ENCODE data around the gene ASGR2.

Gene ASGR2

GRCh38 chr17:7074931-7075330 is 39.7 kb downstream of the ASGR2 start:
- DNase-seq (ENCODE audit: low spot score) = no peak
- in situ Hi-C loops (cut with MboI; ENCODE audit: low sequenced_read_pairs, unreplicated experiment) = no loop called here
- no peak for TF ChIP-seq CTCF (IDR thresholded peaks at IDR 0.05; ENCODE audit: borderline replicate concordance, control extremely low read depth, extremely low read depth, insufficient read depth, missing control alignments)

- in situ Hi-C loops (cut with MboI; ENCODE audit: low sequenced_read_pairs, unreplicated experiment) = no loop called here
- TF ChIP-seq CTCF (IDR thresholded peaks at IDR 0.05; ENCODE audit: borderline replicate concordance, control extremely low read depth, extremely low read depth, insufficient read depth, missing control alignments) = no peak
- DNase-seq (ENCODE audit: low spot score) = no peak
Observed at GRCh38 chr17:7072406-7072805, 42.2 kb downstream of the ASGR2 start.

GRCh38 chr17:7070712-7071111 is 43.9 kb downstream of the ASGR2 start:
- no peak for TF ChIP-seq CTCF (IDR thresholded peaks at IDR 0.05; ENCODE audit: borderline replicate concordance, control extremely low read depth, extremely low read depth, insufficient read depth, missing control alignments)

GRCh38 chr17:7068268-7068667 is 46.4 kb downstream of the ASGR2 start:
- in situ Hi-C loops (cut with MboI; ENCODE audit: low sequenced_read_pairs, unreplicated experiment) = no loop called here
- no peak for TF ChIP-seq CTCF (IDR thresholded peaks at IDR 0.05; ENCODE audit: borderline replicate concordance, control extremely low read depth, extremely low read depth, insufficient read depth, missing control alignments)

More at GRCh38 chr17:7070712-7071111, 43.9 kb downstream of the ASGR2 start:
- DNase-seq (ENCODE audit: low spot score) = no peak
- in situ Hi-C loops (cut with MboI; ENCODE audit: low sequenced_read_pairs, unreplicated experiment) = no loop called here

GRCh38 chr17:7067198-7067597 is 47.4 kb downstream of the ASGR2 start:
- no peak for TF ChIP-seq CTCF (IDR thresholded peaks at IDR 0.05; ENCODE audit: borderline replicate concordance, control extremely low read depth, extremely low read depth, insufficient read depth, missing control alignments)
- in situ Hi-C loops (cut with MboI; ENCODE audit: low sequenced_read_pairs, unreplicated experiment) = no loop called here
- no peak for DNase-seq (ENCODE audit: low spot score)

More at GRCh38 chr17:7068268-7068667, 46.4 kb downstream of the ASGR2 start:
- no peak for DNase-seq (ENCODE audit: low spot score)

- DNase-seq (ENCODE audit: low spot score) = no peak
- no peak for TF ChIP-seq CTCF (IDR thresholded peaks at IDR 0.05; ENCODE audit: borderline replicate concordance, control extremely low read depth, extremely low read depth, insufficient read depth, missing control alignments)
- in situ Hi-C loops (cut with MboI; ENCODE audit: low sequenced_read_pairs, unreplicated experiment) = no loop called here
Observed at GRCh38 chr17:7064261-7064660, 50.4 kb downstream of the ASGR2 start.

All from GM13976 (cell line).